Pancreas (tissue), 10 donors: ENCODE results near the gene PTOV1. TPM values are rescaled to one million over a fixed set of nuclear protein-coding genes. Genes with fewer than 3 reads are reported as not detected.

ENCODE experiments used
- ATAC-seq, 4 donors: fragments of 200-7000 bp; cut with Tn5 transposase; one replicate each; pipeline versions ENCODE4 v1.8.0 to v1.9.1; 2020; ENCODE audit warnings: mild to moderate bottlenecking in 4 of 4, moderate library complexity in 4 of 4
- DNase-seq, 6 donors: peaks; one replicate each; pipeline ENCODE4 v3.0.0-alpha.2; 2020
- FAIRE-seq: peaks from 2 replicates; lab custom pipeline; 2012; peaks lifted over from hg19 to GRCh38; lab: Jason Lieb, UNC
- H3K27ac ChIP-seq, 4 donors: fragments of 200-600 bp; sonication (generic); 1 replicate in 3 of 4; 2 replicates in 1 of 4; pipeline versions ENCODE4 v1.5.0 to v1.8.0; 2020
- H3K27me3 ChIP-seq, 4 donors: fragments of 200-600 bp; one replicate each; pipeline ENCODE4 v1.8.0; 2021
- H3K36me3 ChIP-seq, 3 donors: fragments of 200-600 bp; sonication (generic) in 1 of 3; one replicate each; pipeline versions ENCODE4 v1.5.0 to v1.8.0; 2020 to 2021
- H3K4me1 ChIP-seq, 3 donors: fragments of 200-600 bp; one replicate each; pipeline ENCODE4 v1.8.0; 2021
- H3K4me3 ChIP-seq, 4 donors: fragments of 200-600 bp; sonication (generic) in 2 of 4; one replicate each; pipeline versions ENCODE4 v1.5.0 to v1.8.0; 2020 to 2021
- H3K9me3 ChIP-seq, 4 donors: fragments of 200-600 bp; one replicate each; pipeline ENCODE4 v1.8.0; 2021
- WGBS, 2 donors: extraction: QIAGEN DNeasy Blood & Tissue Kit; methylation state at CpG; one replicate each; pipeline ENCODE4 v1.1.7; 2013; 5-methylcytosine and 5-hydroxymethylcytosine counted together
- intact Hi-C, 3 donors: fragments of 100-400 bp; cut with DNase I; formaldehyde crosslinking; loops; one replicate each; pipeline versions ENCODE4 v1.11.1 to v1.14.2; 2022
- polyA plus RNA-seq, 2 donors: library from polyadenylated mRNA; stranded (reverse); fragments of 200-250 nt; gene quantifications; one replicate each; pipeline ENCODE4 v1.2.3, GENCODE V29; 2013
- total RNA-seq, 6 donors: library from RNA; stranded (reverse); fragmentation: NEBNext Ultra II Directional in 4 of 6; extraction: Animal tissue kit (Norgen Biotek cat#: 25700) in 4 of 6; gene quantifications; one replicate each; pipeline versions ENCODE4 v1.2.1 to v1.2.4, GENCODE V29; 2021 to 2023
- TF ChIP-seq, protein P1 (sequence below), 4 donors: fragments of 200-600 bp; sonication (generic) in 3 of 4; IDR thresholded peaks; one replicate each; pipeline versions ENCODE4 v1.5.0 to v1.8.0; 2021; ENCODE audit warnings: antibody characterized with exemption in 4 of 4
- donor health status: healthy with polysubstance abuse.
- donor health status: DM: no; HTN: no; CAD: no; lungs with moderate emphysema.
- donor health status: DM: no; HTN: no; CAD: no.
- donor health status: control.
- donor health status: control.
- donor health status: Bipolar disorder and iron deficiency.
- donor health status: DM: yes; HTN: yes; CAD: no.
- donor health status: DM: no; HTN: no; CAD: no.
- donor health status: DM: no; HTN: no; CAD: no.
- donor health status: DM: yes; HTN: yes; CAD: no.

PTOV1 gene
- total and polyA plus RNA-seq, 8 donors: 48.8 to 191 (median 76.0) TPM

DNA sequence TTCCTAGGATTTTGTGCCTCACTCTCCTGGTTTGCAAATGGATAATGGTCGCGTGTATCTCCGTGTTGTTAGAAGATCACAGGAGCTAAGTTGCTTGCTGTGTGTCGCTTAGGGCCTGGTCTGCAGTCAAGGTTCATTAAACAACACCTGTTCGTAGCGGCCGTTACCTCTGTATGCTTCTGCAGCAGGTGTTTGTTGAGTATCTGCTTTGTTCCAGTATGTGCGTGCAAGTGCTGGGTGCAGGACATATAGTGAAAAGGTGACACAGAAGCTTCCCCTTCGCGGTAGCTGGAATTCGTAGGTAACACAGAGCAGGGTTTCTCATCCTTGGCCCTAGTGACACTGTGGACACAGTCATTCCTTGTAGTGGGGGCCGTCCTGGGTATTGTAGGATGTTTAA is 27.5 kb upstream of the PTOV1 start:
- H3K4me1 ChIP-seq: peaks cover 18 to 23% (median 20%) of the 10 kb centered on the region in 3 donors
- TF ChIP-seq, protein P1, sequence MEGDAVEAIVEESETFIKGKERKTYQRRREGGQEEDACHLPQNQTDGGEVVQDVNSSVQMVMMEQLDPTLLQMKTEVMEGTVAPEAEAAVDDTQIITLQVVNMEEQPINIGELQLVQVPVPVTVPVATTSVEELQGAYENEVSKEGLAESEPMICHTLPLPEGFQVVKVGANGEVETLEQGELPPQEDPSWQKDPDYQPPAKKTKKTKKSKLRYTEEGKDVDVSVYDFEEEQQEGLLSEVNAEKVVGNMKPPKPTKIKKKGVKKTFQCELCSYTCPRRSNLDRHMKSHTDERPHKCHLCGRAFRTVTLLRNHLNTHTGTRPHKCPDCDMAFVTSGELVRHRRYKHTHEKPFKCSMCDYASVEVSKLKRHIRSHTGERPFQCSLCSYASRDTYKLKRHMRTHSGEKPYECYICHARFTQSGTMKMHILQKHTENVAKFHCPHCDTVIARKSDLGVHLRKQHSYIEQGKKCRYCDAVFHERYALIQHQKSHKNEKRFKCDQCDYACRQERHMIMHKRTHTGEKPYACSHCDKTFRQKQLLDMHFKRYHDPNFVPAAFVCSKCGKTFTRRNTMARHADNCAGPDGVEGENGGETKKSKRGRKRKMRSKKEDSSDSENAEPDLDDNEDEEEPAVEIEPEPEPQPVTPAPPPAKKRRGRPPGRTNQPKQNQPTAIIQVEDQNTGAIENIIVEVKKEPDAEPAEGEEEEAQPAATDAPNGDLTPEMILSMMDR (IDR thresholded peaks at IDR 0.05): no peak
- 82 to 84% methylated on average over 12 of the region's 12 CpGs for WGBS, 2 donors
- no peak overlapping the region for H3K4me3 ChIP-seq
- intact Hi-C loops: no loop called here
- DNase-seq (no peak), ATAC-seq (peak in 1 of 4 donors; percentile 9), FAIRE-seq (no peak)
- H3K27me3 ChIP-seq: no peaks in the 10 kb centered on the region
- H3K36me3 ChIP-seq: peaks cover 0 to 13% (median 0%) of the 10 kb centered on the region in 3 donors
- H3K9me3 ChIP-seq: no peaks in the 10 kb centered on the region
- H3K27ac ChIP-seq: no peak overlapping the region

DNA sequence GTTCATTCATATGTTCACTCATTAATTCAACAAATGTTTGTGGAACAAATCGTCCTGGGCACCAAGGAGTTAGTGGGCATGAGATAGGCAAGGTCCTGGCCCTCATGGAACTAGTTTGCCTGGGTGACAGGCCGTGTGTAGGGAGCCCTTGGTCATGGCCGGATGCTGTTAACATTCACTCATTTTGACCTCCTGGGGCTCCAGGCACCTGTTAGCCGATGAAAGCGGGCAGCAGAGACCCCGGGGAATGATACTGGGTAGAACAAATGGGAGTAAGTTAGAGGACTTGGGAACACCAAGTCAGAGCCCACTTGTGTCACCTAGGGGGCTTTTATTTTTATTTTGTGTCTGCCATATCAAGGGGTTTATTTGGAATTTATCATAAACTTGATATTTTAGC is 26.3 kb upstream of the PTOV1 start:
- no peak for ATAC-seq
- Histone ChIP-seq H3K4me3 (no peak overlapping the region), H3K4me1 (peaks cover 11 to 15% (median 14%) of the 10 kb centered on the region in 3 donors), H3K27ac (no peak overlapping the region), H3K36me3 (peaks cover 0 to 13% (median 0%) of the 10 kb centered on the region in 3 donors), H3K9me3 (no peaks in the 10 kb centered on the region), H3K27me3 (no peaks in the 10 kb centered on the region)
- TF ChIP-seq, protein P1 (IDR thresholded peaks at IDR 0.05): no peak
- no peak for DNase-seq
- 74 to 82% methylated on average over 6 of the region's 6 CpGs for WGBS, 2 donors
- intact Hi-C loops: no loop called here
- no peak for FAIRE-seq

DNA sequence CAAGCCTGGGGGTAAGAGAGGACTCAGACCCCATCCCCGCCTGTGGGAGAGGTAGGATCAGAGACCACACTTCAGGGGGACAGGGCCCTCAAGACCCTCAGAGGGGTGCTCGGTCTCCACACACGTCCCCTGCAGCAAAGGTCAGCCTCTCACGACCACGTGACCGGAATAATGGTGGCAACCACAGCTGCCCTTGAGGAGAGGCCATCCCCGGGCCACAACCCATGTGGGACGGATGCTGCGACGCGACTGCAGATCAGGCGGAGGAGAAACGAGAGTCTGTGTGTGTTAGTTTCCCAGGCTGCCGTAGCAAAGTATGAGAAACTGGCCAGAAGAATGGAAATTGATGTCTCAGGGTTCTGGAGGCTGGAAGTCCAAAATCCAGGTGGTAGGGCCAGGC is 23.9 kb upstream of the PTOV1 start:
- no peaks in the 10 kb centered on the region for H3K9me3 ChIP-seq
- WGBS, 2 donors: 87 to 90% methylated on average over 14 of the region's 14 CpGs
- H3K4me1 ChIP-seq: no peaks in the 10 kb centered on the region
- H3K27ac ChIP-seq: no peak overlapping the region
- H3K36me3 ChIP-seq: peaks cover 0 to 17% (median 3%) of the 10 kb centered on the region in 3 donors
- no peak for ATAC-seq
- no peak for DNase-seq
- no peaks in the 10 kb centered on the region for H3K27me3 ChIP-seq
- FAIRE-seq: no peak
- no peak overlapping the region for H3K4me3 ChIP-seq
- TF ChIP-seq, protein P1 (IDR thresholded peaks at IDR 0.05): no peak
- intact Hi-C loops: no loop called here

DNA sequence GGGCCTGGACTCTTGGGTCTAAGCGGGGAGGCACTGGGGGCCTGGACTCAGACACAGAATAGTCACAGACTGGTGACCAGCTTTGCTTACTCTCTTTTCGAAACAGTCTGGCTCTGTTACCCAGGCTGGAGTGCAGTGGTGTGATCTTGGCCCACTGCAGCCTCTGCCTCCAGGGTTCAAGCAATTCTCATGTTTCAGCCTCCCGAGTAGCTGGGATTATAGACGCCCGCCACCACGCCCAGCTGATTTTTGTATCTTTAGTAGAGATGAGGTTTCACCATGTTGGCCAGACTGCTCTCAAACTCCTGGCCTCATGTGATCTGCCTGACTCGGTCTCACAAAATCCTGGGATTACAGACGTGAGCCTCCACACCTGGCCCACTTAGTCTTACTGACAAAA is 21.8 kb upstream of the PTOV1 start:
- TF ChIP-seq, protein P1 (IDR thresholded peaks at IDR 0.05): no peak
- Histone ChIP-seq H3K27ac (no peak overlapping the region), H3K27me3 (no peaks in the 10 kb centered on the region), H3K4me1 (no peaks in the 10 kb centered on the region), H3K36me3 (peaks cover 0 to 28% (median 7%) of the 10 kb centered on the region in 3 donors), H3K4me3 (no peak overlapping the region), H3K9me3 (no peaks in the 10 kb centered on the region)
- FAIRE-seq: no peak
- intact Hi-C loops: no loop called here
- DNase-seq: no peak
- no peak for ATAC-seq
- WGBS, 2 donors: 93% methylated on average over 8 of the region's 8 CpGs

DNA sequence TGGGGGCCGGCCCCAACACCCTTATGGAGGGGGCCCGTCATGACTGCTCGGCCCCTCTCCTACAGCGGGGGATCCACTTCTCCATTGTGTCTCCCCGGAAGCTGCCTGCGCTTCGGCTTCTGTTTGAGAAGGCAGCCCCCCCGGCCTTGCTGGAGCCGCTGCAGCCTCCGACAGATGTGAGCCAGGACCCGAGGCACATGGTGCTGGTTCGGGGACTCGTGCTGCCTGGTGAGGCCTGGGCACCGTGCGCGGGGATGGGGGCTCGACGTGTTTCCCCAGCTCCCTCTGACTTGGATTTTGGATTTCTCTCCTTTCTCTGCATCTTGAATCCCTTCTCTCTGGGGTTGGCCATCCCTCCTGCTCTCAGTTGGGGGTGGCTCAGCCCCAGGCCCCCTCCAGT is 21.2 kb upstream of the PTOV1 start:
- TF ChIP-seq, protein P1 (IDR thresholded peaks at IDR 0.05): no peak
- DNase-seq (no peak), ATAC-seq (no peak), FAIRE-seq (no peak)
- intact Hi-C loops: no loop called here
- H3K4me3 ChIP-seq: no peak overlapping the region
- H3K27me3 ChIP-seq: no peaks in the 10 kb centered on the region
- no peak overlapping the region for H3K27ac ChIP-seq
- 93 to 97% methylated on average over 18 of the region's 18 CpGs for WGBS, 2 donors
- H3K4me1 ChIP-seq: no peaks in the 10 kb centered on the region
- H3K9me3 ChIP-seq: no peaks in the 10 kb centered on the region
- peaks cover 0 to 32% (median 12%) of the 10 kb centered on the region in 3 donors for H3K36me3 ChIP-seq
